Measurements from ENCODE around the gene TTC7B.

The TTC7B gene

GRCh38 chr14:90571149-90571947 is 244.9 kb downstream of the TTC7B start:
- H3K4me3 ChIP-seq (ENCODE audit: low read depth, low read length), result no peak overlapping the region
- no peak for DNase-seq (ENCODE audit: low read depth)
- in situ Hi-C loops (cut with HindIII; ENCODE audit: low sequenced_read_pairs), result no loop called here
- no peak for TF ChIP-seq CTCF (IDR thresholded peaks at IDR 0.05; ENCODE audit: low read depth, low read length, missing control alignments)

GRCh38 chr14:90570461-90570860 is 245.8 kb downstream of the TTC7B start:
- DNase-seq (ENCODE audit: low read depth), result no peak
- H3K4me3 ChIP-seq (ENCODE audit: low read depth, low read length), result no peak overlapping the region
- in situ Hi-C loops (cut with HindIII; ENCODE audit: low sequenced_read_pairs), result no loop called here
- no peak for TF ChIP-seq CTCF (IDR thresholded peaks at IDR 0.05; ENCODE audit: low read depth, low read length, missing control alignments)

- TF ChIP-seq CTCF (IDR thresholded peaks at IDR 0.05; ENCODE audit: low read depth, low read length, missing control alignments), result no peak
- DNase-seq (ENCODE audit: low read depth), result no peak
- in situ Hi-C loops (cut with HindIII; ENCODE audit: low sequenced_read_pairs), result loop anchor here (5.0 kb wide), 1 partner anchor 73 kb away; no protein-coding TSS in a partner anchor
- H3K4me3 ChIP-seq (ENCODE audit: low read depth, low read length), result no peak overlapping the region
These were observed 246.4 kb downstream of the TTC7B start for GRCh38 chr14:90569606-90570387.

- no peak overlapping the region for H3K4me3 ChIP-seq (ENCODE audit: low read depth, low read length)
- no peak for TF ChIP-seq CTCF (IDR thresholded peaks at IDR 0.05; ENCODE audit: low read depth, low read length, missing control alignments)
- no peak for DNase-seq (ENCODE audit: low read depth)
These were observed 247.0 kb downstream of the TTC7B start for GRCh38 chr14:90569201-90569600.

GRCh38 chr14:90568405-90568804 is 247.8 kb downstream of the TTC7B start:
- no peak overlapping the region for H3K4me3 ChIP-seq (ENCODE audit: low read depth, low read length)
- no peak for DNase-seq (ENCODE audit: low read depth)
- in situ Hi-C loops (cut with HindIII; ENCODE audit: low sequenced_read_pairs), result loop anchor here (5.0 kb wide), 1 partner anchor 74 kb away; no protein-coding TSS in a partner anchor
- TF ChIP-seq CTCF (IDR thresholded peaks at IDR 0.05; ENCODE audit: low read depth, low read length, missing control alignments), result no peak

More at GRCh38 chr14:90569201-90569600, 247.0 kb downstream of the TTC7B start:
- in situ Hi-C loops (cut with HindIII; ENCODE audit: low sequenced_read_pairs), result loop anchor here (5.0 kb wide), 1 partner anchor 73 kb away; no protein-coding TSS in a partner anchor

GRCh38 chr14:90567991-90568390 is 248.2 kb downstream of the TTC7B start:
- in situ Hi-C loops (cut with HindIII; ENCODE audit: low sequenced_read_pairs), result loop anchor here (5.0 kb wide), 1 partner anchor 74 kb away; no protein-coding TSS in a partner anchor
- H3K4me3 ChIP-seq (ENCODE audit: low read depth, low read length), result no peak overlapping the region
- DNase-seq (ENCODE audit: low read depth), result no peak
- no peak for TF ChIP-seq CTCF (IDR thresholded peaks at IDR 0.05; ENCODE audit: low read depth, low read length, missing control alignments)
